Umbilical cord (tissue), 2 donors: ENCODE measurements around the gene DLX4. TPM values are rescaled to one million over a fixed set of nuclear protein-coding genes. Genes with fewer than 3 reads are reported as not detected.

Experiments
- DNase-seq: peaks from one replicate; pipeline ENCODE4 v3.0.0-alpha.2; 2015; ENCODE audit warnings: low spot score
- total RNA-seq: library from RNA; depleted of rRNA; stranded (reverse); fragments of >200 nt; gene quantifications from one replicate; pipeline ENCODE4 v1.2.3, GENCODE V29; 2014; ENCODE audit warnings: low replicate concordance; ENCODE audit not compliant: insufficient read depth

DLX4 gene
- total RNA-seq = 1.7 TPM

GRCh38 chr17:49969134-49969759 is at the start of gene DLX4:
TSS of gene DLX4 (plus strand) at chr17:49969190. CDS start at chr17:49969469, 279 bp downstream.
- no peak for DNase-seq

GRCh38 chr17:49920030-49920769 is 48.8 kb upstream of the DLX4 start:
- no peak for DNase-seq

GRCh38 chr17:49922095-49922494 is 46.9 kb upstream of the DLX4 start:
- no peak for DNase-seq

DNA sequence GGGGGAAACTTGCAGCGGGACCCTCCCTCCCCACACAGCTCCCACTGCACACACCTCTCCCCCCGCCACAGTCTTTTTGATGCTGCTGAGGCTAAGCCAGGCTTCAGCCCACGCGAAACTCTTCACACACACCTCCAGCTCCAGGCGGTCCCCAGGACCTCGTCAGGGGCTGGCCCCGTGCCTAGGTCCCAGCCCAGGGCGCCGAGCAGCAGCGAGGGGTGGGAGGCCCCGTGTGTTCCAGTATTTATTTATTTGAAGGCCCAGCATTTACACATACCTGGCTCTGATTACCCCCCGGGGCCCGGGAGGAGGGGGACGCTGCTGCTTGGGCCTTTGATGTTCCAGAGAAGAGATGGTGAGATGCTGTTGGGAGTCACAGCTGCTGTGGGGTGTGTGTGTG is 44.9 kb upstream of the DLX4 start:
- no peak for DNase-seq

- no peak for DNase-seq
Observed at GRCh38 chr17:49924589-49924988, 44.4 kb upstream of the DLX4 start.

GRCh38 chr17:49925921-49926320 is 43.1 kb upstream of the DLX4 start:
- DNase-seq = no peak

- no peak for DNase-seq
Observed at GRCh38 chr17:49926886-49927285, 42.1 kb upstream of the DLX4 start.

GRCh38 chr17:49928126-49928800 is 40.7 kb upstream of the DLX4 start:
- DNase-seq = no peak

- DNase-seq = no peak
Observed at GRCh38 chr17:49928837-49929475, 40.0 kb upstream of the DLX4 start.

DNA sequence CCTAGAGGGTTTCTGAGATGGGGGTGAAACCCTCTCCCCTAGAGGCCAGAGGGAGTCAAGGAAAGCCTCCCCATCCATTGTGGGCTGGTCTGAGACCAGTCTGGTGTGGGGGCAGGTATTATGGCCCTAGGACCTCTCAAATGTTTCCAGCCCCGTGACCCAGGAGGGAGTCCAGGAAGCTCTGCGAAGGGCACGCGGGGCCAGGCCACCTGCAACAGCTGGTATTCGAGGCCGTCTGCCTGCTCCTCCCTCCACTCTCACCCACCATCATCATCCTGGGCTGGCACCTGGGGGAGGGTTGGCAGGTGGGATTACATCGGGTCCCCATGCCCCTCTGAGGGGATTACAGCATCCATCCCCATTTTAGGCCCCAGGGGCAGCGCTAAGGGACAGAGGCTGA is 38.1 kb upstream of the DLX4 start:
- DNase-seq = no peak

- no peak for DNase-seq
Observed at GRCh38 chr17:49931416-49932137, 37.4 kb upstream of the DLX4 start.

GRCh38 chr17:49932138-49932723 is 36.8 kb upstream of the DLX4 start:
- no peak for DNase-seq

DNA sequence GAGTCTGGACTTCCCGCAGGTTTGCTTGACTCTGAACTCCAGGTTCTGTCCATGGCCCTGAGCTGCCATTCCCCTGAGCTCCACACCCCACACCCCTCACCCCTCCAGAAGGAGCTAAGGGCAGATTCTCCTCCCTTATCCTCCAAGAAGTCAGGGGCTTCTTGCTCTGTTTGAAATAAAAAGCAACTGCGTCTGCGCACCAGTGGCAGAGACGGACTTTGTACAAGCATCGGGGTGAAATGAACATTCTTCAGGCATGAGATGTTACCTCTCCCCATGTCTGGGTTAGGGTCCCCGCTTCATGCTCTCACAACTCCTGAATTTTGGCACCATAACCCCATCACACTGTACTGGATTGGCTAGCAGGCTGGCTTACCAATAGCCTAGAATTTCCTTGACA is 36.1 kb upstream of the DLX4 start:
- DNase-seq = no peak

- DNase-seq = no peak
Observed at GRCh38 chr17:49935526-49936210, 33.3 kb upstream of the DLX4 start.

GRCh38 chr17:49936386-49936785 is 32.6 kb upstream of the DLX4 start:
- DNase-seq = no peak

- DNase-seq = no peak
Observed at GRCh38 chr17:49939318-49939717, 29.7 kb upstream of the DLX4 start.

DNA sequence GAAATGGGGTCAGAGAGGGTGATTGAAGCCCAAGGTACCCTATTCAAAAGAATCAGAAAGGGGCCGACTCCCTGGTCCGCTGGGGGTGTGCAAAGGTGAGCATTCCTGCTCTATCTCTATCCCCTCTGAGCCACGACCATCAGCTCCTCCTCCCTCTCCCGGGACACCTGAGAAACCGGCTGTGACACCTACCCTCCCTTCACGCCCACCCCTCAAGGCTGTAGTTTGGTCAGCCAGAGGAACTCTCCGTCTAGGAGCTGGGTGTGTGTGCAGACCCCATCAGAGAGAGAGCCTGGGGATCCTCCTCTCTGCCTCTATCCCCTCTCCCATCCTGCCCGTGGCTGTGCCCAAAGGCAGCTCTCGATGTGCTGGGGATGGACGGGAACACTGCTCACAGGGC is 27.6 kb upstream of the DLX4 start:
- DNase-seq = no peak

- no peak for DNase-seq
Observed at GRCh38 chr17:49942947-49943346, 26.0 kb upstream of the DLX4 start.

- DNase-seq = no peak
Observed at GRCh38 chr17:49944273-49944870, 24.6 kb upstream of the DLX4 start.

DNA sequence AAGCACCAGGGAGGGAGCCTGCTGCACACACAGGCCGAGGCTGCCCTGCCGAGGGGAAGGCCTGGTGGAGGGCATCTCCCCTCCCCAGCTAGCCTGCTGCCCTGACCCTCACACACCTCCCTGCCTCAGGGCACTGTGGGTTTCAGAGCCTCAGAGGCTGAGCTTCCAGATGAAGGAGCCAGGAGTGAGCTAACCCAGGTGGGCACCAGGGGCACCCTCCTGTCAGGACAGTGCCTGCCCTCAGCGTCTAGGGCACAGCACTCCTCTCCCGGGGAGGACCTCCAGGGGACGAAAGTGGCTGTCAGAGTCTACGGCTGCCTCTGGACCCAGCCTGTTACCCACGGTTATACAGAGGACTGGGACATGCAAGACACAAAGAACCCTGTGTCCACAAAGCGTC is 22.8 kb upstream of the DLX4 start:
- DNase-seq = no peak
